ENCODE results near the gene ACAP2. TPM values are rescaled to one million over a fixed set of nuclear protein-coding genes. Genes with fewer than 3 reads are reported as not detected.

ACAP2 gene
- total and polyA plus RNA-seq, 2 experiments from 2014 or later, result 45.6 to 104 TPM

- TF ChIP-seq JUNB (IDR thresholded peaks at IDR 0.05; ENCODE audit: unreplicated experiment), result no peak
- TF ChIP-seq CREB1 (CRISPR knock-in tag; IDR thresholded peaks at IDR 0.05; ENCODE audit: low read depth), result no peak
- TF ChIP-seq ETS1 (IDR thresholded peaks at IDR 0.05), result no peak
These were observed 48.1 kb downstream of the ACAP2 start (continued) for GRCh38 chr3:195394700-195395099.

GRCh38 chr3:195394024-195394423 lies 48.8 kb downstream of the ACAP2 start:
- Mint-ChIP-seq H3K9me3 (no peaks in the 10 kb centered on the region), H3K27ac (0 out of 2 replicates have a peak overlapping the region, but pooled peaks have one; percentile 39), H3K4me1 (peaks cover 24% of the 10 kb centered on the region), H3K4me3 (no peak overlapping the region), H3K27me3 (ENCODE audit: insufficient read depth, low read depth, poor library complexity) (peaks cover 2% of the 10 kb centered on the region), H3K36me3 (ENCODE audit: low read depth) (no peaks in the 10 kb centered on the region)
- Histone ChIP-seq H3K4me1 (ENCODE audit: insufficient read depth) (peaks cover 20% of the 10 kb centered on the region), H4K20me1 (replicated peaks; ENCODE audit: insufficient read depth) (no peaks in the 10 kb centered on the region), H2AFZ (no peak overlapping the region), H3K79me2 (replicated peaks; ENCODE audit: insufficient read depth) (peaks cover 47% of the 10 kb centered on the region), H3K27me3 (ENCODE audit: insufficient read depth) (no peaks in the 10 kb centered on the region), H3K4me2 (peak overlapping the region; percentile 25), H3K36me3 (ENCODE audit: insufficient read depth) (no peaks in the 10 kb centered on the region), H3K27ac (ENCODE audit: low read depth) (no peak overlapping the region), H3K4me3 (no peak overlapping the region), H3F3A (replicated peaks; ENCODE audit: low read depth) (no peaks in the 10 kb centered on the region), H3K9me2 (ENCODE audit: insufficient read depth) (no peaks in the 10 kb centered on the region)
- ATAC-seq, result no peak; the same call in 1 of the 3 replicates
- DNase-seq (ENCODE audit: low spot score), result no peak
- no peak for TF ChIP-seq EZH2 (IDR thresholded peaks at IDR 0.05; ENCODE audit: low read depth, unreplicated experiment)
- TF ChIP-seq STAT1 (IDR thresholded peaks at IDR 0.05; ENCODE audit: unreplicated experiment), result no peak
- no peak for TF ChIP-seq JUNB (IDR thresholded peaks at IDR 0.05; ENCODE audit: unreplicated experiment)
- no peak for TF ChIP-seq NANOG (IDR thresholded peaks at IDR 0.05; ENCODE audit: borderline replicate concordance)
- no peak for TF ChIP-seq ZNF114 (CRISPR knock-in tag; IDR thresholded peaks at IDR 0.05)
- TF ChIP-seq POLR2AphosphoS5 (IDR thresholded peaks at IDR 0.05; ENCODE audit: low read depth), result no peak
- TF ChIP-seq ZNF462 (CRISPR knock-in tag; IDR thresholded peaks at IDR 0.05), result no peak
- TF ChIP-seq CREB1 (CRISPR knock-in tag; IDR thresholded peaks at IDR 0.05; ENCODE audit: low read depth), result no peak
- TF ChIP-seq EZH2phosphoT487 (IDR thresholded peaks at IDR 0.05; ENCODE audit: unreplicated experiment), result no peak
- no peak for TF ChIP-seq REST (IDR thresholded peaks at IDR 0.05; ENCODE audit: unreplicated experiment)
- no peak for TF ChIP-seq ETS1 (IDR thresholded peaks at IDR 0.05)
